Vagina (tissue), 2 donors: Measurements from ENCODE around the gene PMPCB. TPM values are rescaled to one million over a fixed set of nuclear protein-coding genes. Genes with fewer than 3 reads are reported as not detected.
A peak's percentile ranks its signal among the peaks of the same experiment; 100 is the strongest.

ENCODE experiments used
- DNase-seq, 2 donors: peaks; one replicate each; pipeline ENCODE4 v3.0.0-alpha.2; 2017; ENCODE audit errors: extremely low spot score in 2 of 2
- H3K27ac ChIP-seq: fragments of 200-600 bp; sonication (generic); one replicate; pipeline ENCODE4 v1.5.1; 2019
- H3K27me3 ChIP-seq: fragments of 200-600 bp; sonication (generic); one replicate; pipeline ENCODE4 v1.5.1; 2019
- H3K36me3 ChIP-seq, 2 donors: fragments of 200-600 bp; sonication (generic); one replicate each; pipeline ENCODE4 v1.5.1; 2017 to 2019
- H3K4me1 ChIP-seq: fragments of 200-600 bp; sonication (generic); one replicate; pipeline ENCODE4 v1.5.1; 2019
- H3K4me3 ChIP-seq, 2 donors: fragments of 200-600 bp; sonication (generic); 1 replicate in 1 of 2; 2 replicates in 1 of 2; pipeline ENCODE4 v1.5.1; 2016 to 2019
- H3K9me3 ChIP-seq: fragments of 200-600 bp; sonication (generic); one replicate; pipeline ENCODE4 v1.5.1; 2019
- CTCF ChIP-seq, 3 experiments: fragments of 450-650 bp in 2 of 3; fragments of 200-600 bp in 1 of 3; sonication (generic) in 1 of 3; IDR thresholded peaks; one replicate each; pipeline ENCODE4 v1.5.1; 2017 to 2019; ENCODE audit warnings: antibody characterized with exemption in 3 of 3, mild to moderate bottlenecking in 2 of 3, moderate library complexity in 2 of 3
- POLR2A ChIP-seq, 2 donors: fragments of 450-650 bp; IDR thresholded peaks; one replicate each; pipeline ENCODE4 v1.6.1; 2017; ENCODE audit warnings: antibody characterized with exemption in 2 of 2, mild to moderate bottlenecking in 2 of 2, moderate library complexity in 2 of 2
- POLR2AphosphoS5 ChIP-seq, 2 donors: sonication (generic); formaldehyde crosslinking; IDR thresholded peaks; one replicate each; pipeline ENCODE4 v1.9.0; 2017; ENCODE audit warnings: antibody characterized with exemption in 2 of 2, mild to moderate bottlenecking in 2 of 2, low read depth in 1 of 2; ENCODE audit not compliant: insufficient read depth in 1 of 2
- intact Hi-C: fragments of 100-400 bp; cut with DNase I; formaldehyde crosslinking; loops from one replicate; pipeline ENCODE4 v1.15.1; 2023
- small RNA-seq: library from RNA; depleted of rRNA; stranded (forward); fragments of <200 nt; gene quantifications from one replicate; pipeline ENCODE3, GENCODE V24; 2016
- total RNA-seq: library from RNA; depleted of rRNA; stranded (reverse); fragments of >200 nt; gene quantifications from one replicate; pipeline ENCODE4 v1.2.3, GENCODE V29; 2016

The PMPCB gene
- total RNA-seq, 1 donor from 2014 or later: 28.7 TPM

- Histone ChIP-seq H3K27me3 (no peaks in the 10 kb centered on the region), H3K27ac (peak overlapping the region; percentile 81), H3K36me3 (peaks cover 0 to 4% of the 10 kb centered on the region in 2 donors), H3K4me3 (peak overlapping the region; percentile 66 to 86), H3K4me1 (peaks cover 40% of the 10 kb centered on the region), H3K9me3 (no peaks in the 10 kb centered on the region)
- TF ChIP-seq POLR2A (IDR thresholded peaks at IDR 0.05) (no peak), CTCF (IDR thresholded peaks at IDR 0.05) (no peak), POLR2AphosphoS5 (IDR thresholded peaks at IDR 0.05; ENCODE audit: insufficient read depth in 1 of 2, low read depth in 1 of 2) (no peak)
- intact Hi-C loops: no loop called here
- DNase-seq: no peak
These were observed 51.2 kb downstream of the PMPCB start for GRCh38 chr7:103348452-103348851.

- Histone ChIP-seq H3K4me1 (peaks cover 36% of the 10 kb centered on the region), H3K4me3 (peak overlapping the region in 1 of 2 donors; percentile 86), H3K9me3 (no peaks in the 10 kb centered on the region), H3K36me3 (peaks cover 0 to 4% of the 10 kb centered on the region in 2 donors), H3K27ac (no peak overlapping the region), H3K27me3 (no peaks in the 10 kb centered on the region)
- no peak for DNase-seq
- TF ChIP-seq POLR2AphosphoS5 (IDR thresholded peaks at IDR 0.05; ENCODE audit: insufficient read depth in 1 of 2, low read depth in 1 of 2): no peak
- TF ChIP-seq POLR2A (IDR thresholded peaks at IDR 0.05): no peak
- no peak for TF ChIP-seq CTCF (IDR thresholded peaks at IDR 0.05)
- intact Hi-C loops: no loop called here
These were observed 51.7 kb downstream of the PMPCB start for GRCh38 chr7:103348959-103349358.

- Histone ChIP-seq H3K27ac (no peak overlapping the region), H3K36me3 (peaks cover 0 to 8% of the 10 kb centered on the region in 2 donors), H3K4me1 (peaks cover 36% of the 10 kb centered on the region), H3K9me3 (no peaks in the 10 kb centered on the region), H3K4me3 (no peak overlapping the region), H3K27me3 (no peaks in the 10 kb centered on the region)
- no peak for DNase-seq
- TF ChIP-seq POLR2A (IDR thresholded peaks at IDR 0.05): no peak
- intact Hi-C loops: no loop called here
These were observed 52.6 kb downstream of the PMPCB start for GRCh38 chr7:103349805-103350204.

Small RNA genes lying within 50 kb of the gene (small RNA-seq; reads per million reads assigned to genes)
- not detected for gene RPS29P16

Other genes with a start within 250 kb of the PMPCB start
- 0.98 TPM for gene FBXL13, start 222.6 kb upstream of the PMPCB start, total RNA-seq
- gene ARMC10, start 222.3 kb upstream of the PMPCB start, total RNA-seq: 36.6 TPM
- gene NAPEPLD, start 148.3 kb upstream of the PMPCB start, total RNA-seq: 15.0 TPM
- gene DNAJC2, start 47.3 kb downstream of the PMPCB start, total RNA-seq: 12.0 TPM
- 63.3 TPM for gene PSMC2, start 50.2 kb downstream of the PMPCB start, total RNA-seq
- not detected for gene SLC26A5, start 148.8 kb downstream of the PMPCB start, total RNA-seq